ENCODE results near the gene CMTM4. TPM values are rescaled to one million over a fixed set of nuclear protein-coding genes. Genes with fewer than 3 reads are reported as not detected.

The CMTM4 gene
- total RNA-seq, 1 donor from 2014 or later: 15.5 TPM

DNA sequence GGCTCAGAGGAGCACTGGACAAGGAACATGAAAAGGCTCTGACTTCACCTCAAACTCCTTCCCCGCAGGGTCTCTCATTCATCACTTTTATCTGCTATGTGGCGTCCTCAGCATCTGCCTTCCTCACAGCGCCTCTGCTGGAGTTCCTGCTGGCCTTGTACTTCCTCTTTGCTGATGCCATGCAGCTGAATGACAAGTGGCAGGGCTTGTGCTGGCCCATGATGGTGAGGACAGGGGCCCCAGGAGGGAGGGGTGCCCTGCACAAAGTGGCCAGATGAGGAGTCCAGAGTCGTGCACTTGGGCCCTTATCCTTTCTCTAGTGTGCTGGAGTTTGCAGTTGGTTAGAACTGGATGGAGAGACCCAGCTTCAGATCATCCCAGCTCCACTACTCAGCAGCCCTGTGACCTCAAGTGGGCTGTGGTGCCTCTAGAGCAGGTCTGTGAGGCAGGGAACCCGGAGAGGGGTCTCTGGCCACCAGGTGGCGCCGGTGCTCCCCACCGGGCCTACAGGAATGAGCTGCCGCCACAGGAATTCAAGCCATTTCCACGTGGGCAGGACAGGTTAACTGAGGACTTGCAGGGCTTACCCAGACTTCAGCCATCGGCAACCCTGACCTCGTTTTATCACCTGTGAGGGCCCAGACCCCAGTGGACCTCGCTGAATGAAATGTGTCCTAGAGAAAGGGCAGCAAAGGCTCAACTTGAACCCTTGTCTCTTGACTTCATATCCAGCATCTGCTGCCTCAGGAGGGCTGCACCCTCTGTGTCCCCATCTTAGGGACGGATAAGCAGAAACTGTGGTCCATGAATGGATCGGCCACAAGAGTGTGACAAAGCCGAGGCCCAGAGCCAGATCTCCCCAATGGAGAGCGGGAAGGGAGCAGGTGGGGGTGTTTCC, 88.1 kb downstream of the CMTM4 start:
- DNase-seq (ENCODE audit: low spot score): peak; percentile 96
- H3K36me3 Mint-ChIP-seq (ENCODE audit: low read depth, unreplicated experiment): peaks cover 26% of the 10 kb centered on the region
- peaks cover 13% of the 10 kb centered on the region for H3K27me3 Mint-ChIP-seq (ENCODE audit: unreplicated experiment)
- H3K4me3 Mint-ChIP-seq (ENCODE audit: unreplicated experiment): peak overlapping the region; percentile 29
- H3K4me1 Mint-ChIP-seq (ENCODE audit: unreplicated experiment): peaks cover 43% of the 10 kb centered on the region
- H3K9me3 Mint-ChIP-seq (ENCODE audit: unreplicated experiment): no peaks in the 10 kb centered on the region
- TF ChIP-seq, protein P1, sequence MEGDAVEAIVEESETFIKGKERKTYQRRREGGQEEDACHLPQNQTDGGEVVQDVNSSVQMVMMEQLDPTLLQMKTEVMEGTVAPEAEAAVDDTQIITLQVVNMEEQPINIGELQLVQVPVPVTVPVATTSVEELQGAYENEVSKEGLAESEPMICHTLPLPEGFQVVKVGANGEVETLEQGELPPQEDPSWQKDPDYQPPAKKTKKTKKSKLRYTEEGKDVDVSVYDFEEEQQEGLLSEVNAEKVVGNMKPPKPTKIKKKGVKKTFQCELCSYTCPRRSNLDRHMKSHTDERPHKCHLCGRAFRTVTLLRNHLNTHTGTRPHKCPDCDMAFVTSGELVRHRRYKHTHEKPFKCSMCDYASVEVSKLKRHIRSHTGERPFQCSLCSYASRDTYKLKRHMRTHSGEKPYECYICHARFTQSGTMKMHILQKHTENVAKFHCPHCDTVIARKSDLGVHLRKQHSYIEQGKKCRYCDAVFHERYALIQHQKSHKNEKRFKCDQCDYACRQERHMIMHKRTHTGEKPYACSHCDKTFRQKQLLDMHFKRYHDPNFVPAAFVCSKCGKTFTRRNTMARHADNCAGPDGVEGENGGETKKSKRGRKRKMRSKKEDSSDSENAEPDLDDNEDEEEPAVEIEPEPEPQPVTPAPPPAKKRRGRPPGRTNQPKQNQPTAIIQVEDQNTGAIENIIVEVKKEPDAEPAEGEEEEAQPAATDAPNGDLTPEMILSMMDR (IDR thresholded peaks at IDR 0.05; ENCODE audit: unreplicated experiment): peak; percentile 87
- H3K27ac Mint-ChIP-seq (ENCODE audit: unreplicated experiment): peak overlapping the region; percentile 24

DNA sequence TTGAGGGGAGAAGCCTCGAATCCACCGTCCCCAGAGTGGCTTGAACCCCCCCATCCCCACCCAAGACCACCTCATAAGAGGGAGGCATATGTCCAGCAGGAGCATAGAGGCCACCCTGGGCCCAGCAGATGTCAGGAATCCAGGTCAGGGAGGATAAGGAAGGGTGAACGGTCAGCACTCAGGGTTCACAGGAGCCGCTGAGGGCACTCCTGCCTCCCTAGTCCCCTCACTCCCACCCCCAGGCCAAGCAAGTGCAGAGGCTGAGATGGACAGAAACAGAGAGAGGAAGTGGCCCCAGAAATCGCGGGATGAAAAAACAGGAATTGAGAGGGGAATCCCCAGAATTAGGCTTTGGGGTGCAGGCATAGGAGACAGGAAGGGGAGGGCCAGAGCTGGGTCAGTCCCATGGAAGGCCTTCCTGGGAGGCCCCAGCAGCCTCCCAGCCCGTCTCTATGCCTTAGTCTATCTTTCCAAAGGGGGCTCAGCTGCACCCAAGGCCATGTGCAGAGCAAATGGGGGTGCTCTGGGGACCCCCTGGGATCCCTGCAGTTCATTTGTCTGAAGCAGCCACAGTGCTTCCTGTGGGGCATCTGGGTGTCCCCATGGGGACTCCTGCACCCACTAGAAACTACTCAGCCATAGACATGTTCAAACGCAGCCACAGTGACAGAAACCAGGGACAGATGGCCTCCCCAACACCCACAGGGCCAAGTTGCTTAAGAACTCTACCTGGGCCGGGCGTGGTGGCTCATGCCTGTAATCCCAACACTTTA, 90.4 kb downstream of the CMTM4 start:
- Mint-ChIP-seq H3K4me3 (ENCODE audit: unreplicated experiment) (peak overlapping the region; percentile 87), H3K4me1 (ENCODE audit: unreplicated experiment) (peaks cover 43% of the 10 kb centered on the region), H3K27me3 (ENCODE audit: unreplicated experiment) (peaks cover 9% of the 10 kb centered on the region), H3K9me3 (ENCODE audit: unreplicated experiment) (no peaks in the 10 kb centered on the region), H3K36me3 (ENCODE audit: low read depth, unreplicated experiment) (peaks cover 18% of the 10 kb centered on the region), H3K27ac (ENCODE audit: unreplicated experiment) (peak overlapping the region; percentile 80)
- no peak for DNase-seq (ENCODE audit: low spot score)
- TF ChIP-seq, protein P1 (IDR thresholded peaks at IDR 0.05; ENCODE audit: unreplicated experiment): no peak

DNA sequence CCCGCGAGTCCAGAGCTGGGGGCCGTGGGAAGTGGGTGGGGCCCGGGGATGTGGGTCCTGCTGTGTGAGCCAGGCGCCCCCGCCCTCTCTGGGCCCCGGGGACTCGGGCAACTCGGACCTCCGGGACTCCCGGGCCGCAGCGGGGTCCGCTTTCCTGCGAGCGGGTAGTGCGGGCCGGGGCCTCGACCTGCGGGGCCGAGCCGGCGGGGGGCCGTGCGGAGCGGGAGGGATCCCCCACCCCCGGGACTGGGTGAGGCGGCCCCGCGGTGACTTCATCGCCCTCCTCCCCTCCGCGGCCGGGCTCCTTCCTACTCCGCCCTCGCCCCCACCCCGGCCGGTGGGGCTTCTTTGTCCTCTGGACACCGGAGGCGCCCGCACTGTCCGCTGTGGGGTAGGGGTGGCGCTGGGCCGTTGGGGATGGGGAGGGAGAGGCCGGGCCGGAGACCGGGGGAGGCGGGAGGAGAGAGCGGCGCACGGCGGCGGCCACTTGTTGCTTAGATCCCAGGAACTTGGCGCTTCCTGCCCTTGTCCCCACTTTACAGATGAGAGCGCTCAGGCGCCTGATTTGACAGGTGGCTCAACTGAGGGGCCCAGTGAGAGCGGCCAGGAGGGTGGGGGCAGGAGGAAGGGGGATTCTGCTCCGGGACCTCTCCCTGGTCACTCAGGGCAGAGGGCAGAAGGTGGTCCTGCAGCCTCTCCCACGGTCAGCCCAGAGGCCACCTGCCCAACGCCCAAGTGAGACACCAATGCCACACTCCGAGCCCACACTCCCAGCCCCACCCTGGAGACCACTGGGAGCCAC, 91.2 kb downstream of the CMTM4 start:
- Mint-ChIP-seq H3K27ac (ENCODE audit: unreplicated experiment) (peak overlapping the region; percentile 80), H3K9me3 (ENCODE audit: unreplicated experiment) (no peaks in the 10 kb centered on the region), H3K27me3 (ENCODE audit: unreplicated experiment) (peaks cover 14% of the 10 kb centered on the region), H3K4me3 (ENCODE audit: unreplicated experiment) (peak overlapping the region; percentile 87), H3K36me3 (ENCODE audit: low read depth, unreplicated experiment) (peaks cover 18% of the 10 kb centered on the region), H3K4me1 (ENCODE audit: unreplicated experiment) (peaks cover 46% of the 10 kb centered on the region)
- DNase-seq (ENCODE audit: low spot score): peak; percentile 59
- TF ChIP-seq, protein P1 (IDR thresholded peaks at IDR 0.05; ENCODE audit: unreplicated experiment): no peak

DNA sequence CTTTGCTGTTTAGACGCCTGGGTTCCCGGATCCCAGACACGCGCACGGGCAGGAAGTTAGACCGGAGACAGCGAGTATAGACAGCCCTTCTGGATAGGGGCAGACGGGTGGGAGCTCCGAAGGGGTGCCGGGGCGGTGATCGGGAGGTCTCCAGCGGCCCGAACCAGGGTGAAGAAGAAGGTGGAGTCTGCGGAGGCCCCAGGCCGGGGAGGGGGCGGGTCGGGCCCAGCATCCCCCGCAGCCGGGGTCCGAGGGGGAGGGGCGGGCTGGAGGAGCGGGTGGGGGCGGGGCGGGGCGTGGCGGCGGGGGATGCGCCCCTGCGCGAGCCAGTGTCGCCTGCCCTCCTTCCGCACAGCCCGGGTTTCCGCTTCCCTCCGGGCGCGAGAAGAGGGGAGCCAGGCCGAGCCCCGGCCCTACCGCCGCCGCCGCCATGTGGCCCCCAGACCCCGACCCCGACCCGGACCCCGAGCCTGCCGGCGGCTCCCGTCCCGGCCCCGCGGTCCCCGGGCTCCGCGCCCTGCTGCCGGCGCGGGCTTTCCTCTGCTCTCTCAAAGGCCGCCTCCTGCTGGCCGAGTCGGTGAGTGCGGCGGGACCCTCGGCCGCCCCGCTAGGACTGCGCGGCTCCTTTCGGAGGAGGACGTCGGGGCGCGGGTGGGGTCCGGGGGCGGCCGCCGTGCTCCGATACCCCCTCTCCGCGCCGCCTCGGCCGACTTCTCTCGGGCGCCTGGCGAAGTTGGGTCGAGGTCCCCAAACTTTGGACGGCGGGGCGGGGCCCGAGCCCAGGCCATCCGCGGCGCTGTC, 92.0 kb downstream of the CMTM4 start, which contains the start of gene CMTM3:
Gene CMTM3, plus strand, starts transcription at position 329 of the 801 bp plus-strand sequence. Its CDS starts 102 bp downstream, at position 431.
- Mint-ChIP-seq H3K27ac (ENCODE audit: unreplicated experiment) (peak within 1 kb of the TSS; percentile 84), H3K4me3 (ENCODE audit: unreplicated experiment) (peak within 1 kb of the TSS; percentile 93), H3K4me1 (ENCODE audit: unreplicated experiment) (peaks cover 38% of the 10 kb centered on the region), H3K27me3 (ENCODE audit: unreplicated experiment) (peaks cover 14% of the 10 kb centered on the region), H3K36me3 (ENCODE audit: low read depth, unreplicated experiment) (peaks cover 10% of the 10 kb centered on the region), H3K9me3 (ENCODE audit: unreplicated experiment) (no peaks in the 10 kb centered on the region)
- peak; percentile 81 for DNase-seq (ENCODE audit: low spot score)
- TF ChIP-seq, protein P1 (IDR thresholded peaks at IDR 0.05; ENCODE audit: unreplicated experiment): peak; percentile 94

Measured in endothelial cell (in vitro differentiated cells).